Stomach (tissue), 19 donors: ENCODE data around the gene SKOR2. TPM values are rescaled to one million over a fixed set of nuclear protein-coding genes. Genes with fewer than 3 reads are reported as not detected.

ENCODE experiments used
- DNase-seq, 2 donors: peaks; one replicate each; pipeline versions ENCODE4 v3.0.0 to v3.0.0-alpha.2; 2013 to 2019
- H3K27ac ChIP-seq, 5 donors: fragments of 200-600 bp in 4 of 5; sonication (generic) in 4 of 5; one replicate each; pipeline ENCODE4 v1.5.1; 2013 to 2019; ENCODE audit warnings: mild to moderate bottlenecking in 1 of 5, moderate library complexity in 1 of 5
- H3K27me3 ChIP-seq, 3 donors: fragments of 200-600 bp; sonication (generic); one replicate each; pipeline ENCODE4 v1.5.1; 2017 to 2019; ENCODE audit warnings: mixed run types in 1 of 3
- H3K36me3 ChIP-seq, 4 donors: fragments of 200-600 bp; sonication (generic); 1 replicate in 3 of 4; 2 replicates in 1 of 4; pipeline ENCODE4 v1.5.1; 2016 to 2019
- H3K4me1 ChIP-seq, 4 donors: fragments of 200-600 bp; sonication (generic); one replicate each; pipeline ENCODE4 v1.5.1; 2016 to 2019
- H3K4me3 ChIP-seq, 4 donors: fragments of 200-600 bp; sonication (generic) in 3 of 4; one replicate each; pipeline ENCODE4 v1.5.1; 2016 to 2019; ENCODE audit warnings: mild to moderate bottlenecking in 1 of 4
- H3K9me3 ChIP-seq, 4 donors: fragments of 200-600 bp; sonication (generic); one replicate each; pipeline ENCODE4 v1.5.1; 2016 to 2019
- EP300 ChIP-seq: sonication (generic); formaldehyde crosslinking; IDR thresholded peaks from one replicate; pipeline ENCODE4 v1.6.1; 2017; ENCODE audit warnings: antibody characterized with exemption
- POLR2A ChIP-seq, 4 donors: fragments of 450-650 bp; IDR thresholded peaks; one replicate each; pipeline ENCODE4 v1.6.1; 2016; ENCODE audit warnings: antibody characterized with exemption in 4 of 4, control low read depth in 2 of 4, mild to moderate bottlenecking in 1 of 4, moderate library complexity in 1 of 4
- POLR2AphosphoS5 ChIP-seq, 3 donors: sonication (generic); formaldehyde crosslinking; IDR thresholded peaks; one replicate each; pipeline ENCODE4 v1.6.1; 2016; ENCODE audit warnings: antibody characterized with exemption in 3 of 3
- WGBS, 5 donors: extraction: QIAGEN DNeasy Blood & Tissue Kit in 3 of 5; methylation state at CpG; one replicate each; pipeline versions ENCODE4 v1.1.5 to v1.1.7; 2013 to 2018; 5-methylcytosine and 5-hydroxymethylcytosine counted together
- intact Hi-C: fragments of 100-400 bp; cut with DNase I; formaldehyde crosslinking; loops from one replicate; pipeline ENCODE4 v1.15.1; 2023; ENCODE audit warnings: low total_unique reads
- long read RNA-seq, 10 donors: transcript quantifications; one replicate each; lab custom pipeline, GENCODE V29; 2026
- polyA plus RNA-seq, 3 donors: library from polyadenylated mRNA; stranded (reverse); fragments of 200-250 nt; gene quantifications; one replicate each; pipeline ENCODE4 v1.2.3, GENCODE V29; 2013
- total RNA-seq, 5 donors: library from RNA; depleted of rRNA; stranded (reverse); fragments of >200 nt; gene quantifications; one replicate each; pipeline versions ENCODE4 v1.1.0 to v1.2.3, GENCODE V29; 2014 to 2016
- TF ChIP-seq, protein P1 (sequence below), 7 experiments: fragments of 450-650 bp in 4 of 7; fragments of 200-600 bp in 3 of 7; sonication (generic) in 3 of 7; IDR thresholded peaks; one replicate each; pipeline ENCODE4 v1.5.1; 2016 to 2019; ENCODE audit warnings: antibody characterized with exemption in 7 of 7, control low read depth in 2 of 7, mild to moderate bottlenecking in 1 of 7
- donor health status: healthy with polysubstance abuse.
- donor health status: Bipolar disorder and iron deficiency.
- donor health status: healthy.

Gene SKOR2, protein sequence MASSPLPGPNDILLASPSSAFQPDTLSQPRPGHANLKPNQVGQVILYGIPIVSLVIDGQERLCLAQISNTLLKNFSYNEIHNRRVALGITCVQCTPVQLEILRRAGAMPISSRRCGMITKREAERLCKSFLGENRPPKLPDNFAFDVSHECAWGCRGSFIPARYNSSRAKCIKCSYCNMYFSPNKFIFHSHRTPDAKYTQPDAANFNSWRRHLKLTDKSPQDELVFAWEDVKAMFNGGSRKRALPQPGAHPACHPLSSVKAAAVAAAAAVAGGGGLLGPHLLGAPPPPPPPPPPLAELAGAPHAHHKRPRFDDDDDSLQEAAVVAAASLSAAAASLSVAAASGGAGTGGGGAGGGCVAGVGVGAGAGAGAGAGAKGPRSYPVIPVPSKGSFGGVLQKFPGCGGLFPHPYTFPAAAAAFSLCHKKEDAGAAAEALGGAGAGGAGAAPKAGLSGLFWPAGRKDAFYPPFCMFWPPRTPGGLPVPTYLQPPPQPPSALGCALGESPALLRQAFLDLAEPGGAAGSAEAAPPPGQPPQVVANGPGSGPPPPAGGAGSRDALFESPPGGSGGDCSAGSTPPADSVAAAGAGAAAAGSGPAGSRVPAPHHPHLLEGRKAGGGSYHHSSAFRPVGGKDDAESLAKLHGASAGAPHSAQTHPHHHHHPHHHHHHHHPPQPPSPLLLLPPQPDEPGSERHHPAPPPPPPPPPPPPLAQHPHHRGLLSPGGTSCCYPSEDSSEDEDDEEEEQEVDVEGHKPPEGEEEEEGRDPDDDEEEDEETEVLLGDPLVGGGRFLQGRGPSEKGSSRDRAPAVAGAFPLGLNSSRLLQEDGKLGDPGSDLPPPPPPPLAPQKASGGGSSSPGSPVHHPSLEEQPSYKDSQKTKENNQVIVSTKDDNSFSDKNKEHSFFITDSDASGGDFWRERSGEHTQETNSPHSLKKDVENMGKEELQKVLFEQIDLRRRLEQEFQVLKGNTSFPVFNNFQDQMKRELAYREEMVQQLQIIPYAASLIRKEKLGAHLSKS
- total RNA-seq (not detected), polyA plus RNA-seq (not detected)
- long read RNA-seq, donor 1: 0 reads
- long read RNA-seq, donor 2: 0 reads
- long read RNA-seq, donor 3: 0 reads
- long read RNA-seq, donor 4: 0 reads
- long read RNA-seq, donor 5: 0 reads
- long read RNA-seq, donor 6: 0 reads
- long read RNA-seq, donor 7: 0 reads
- long read RNA-seq, donor 8: 0 reads
- long read RNA-seq, donor 9: 0 reads
- long read RNA-seq, donor 10: 0 reads

DNA sequence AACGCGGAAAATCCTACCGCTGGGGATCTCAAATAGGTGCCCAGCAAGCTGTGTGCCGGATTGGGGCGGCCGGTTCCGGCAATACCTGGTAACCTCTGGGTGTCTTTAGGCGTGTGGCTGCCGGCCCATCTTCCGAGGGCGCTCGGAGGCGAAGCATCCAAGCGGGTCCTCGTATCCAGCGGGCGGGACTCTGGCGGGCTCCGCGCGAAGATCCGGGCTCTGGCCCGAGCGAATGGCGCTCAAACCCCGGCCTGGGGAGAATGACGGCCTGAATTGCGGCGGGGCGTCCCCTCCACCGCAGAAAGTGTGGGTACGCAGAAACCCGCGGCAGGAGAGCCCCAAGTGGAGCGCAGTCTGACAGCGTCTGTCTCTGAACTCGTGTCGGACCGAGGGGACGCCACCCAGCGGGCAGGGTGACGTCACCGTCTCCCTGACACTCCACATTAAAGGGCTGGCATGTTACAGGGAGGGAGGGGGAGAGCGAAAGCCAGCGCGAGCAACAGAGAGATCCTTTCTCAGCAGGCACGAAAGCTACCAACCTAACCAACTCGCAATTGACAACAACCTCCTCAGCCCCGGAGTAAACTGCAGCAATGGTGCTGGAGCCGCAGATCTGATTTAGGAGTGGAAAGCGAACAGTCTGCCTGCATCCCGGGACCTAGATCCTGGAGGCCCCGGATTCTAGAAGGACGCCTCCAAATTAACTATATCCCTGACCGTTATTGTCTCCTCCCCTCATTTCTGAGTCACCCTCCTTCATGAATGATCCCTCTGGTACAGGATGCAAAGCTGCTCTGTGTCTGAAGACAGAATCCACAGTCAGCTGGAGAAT lies at the start of gene SKOR2:
TSS of gene SKOR2 (minus strand) at position 372 of the 832 bp plus-strand sequence. CDS start 2,477 bp downstream, outside the sequence.
- Histone ChIP-seq H3K4me3 (no peak within 1 kb of the TSS), H3K4me1 (peaks cover 7 to 35% (median 15%) of the 10 kb centered on the region in 4 donors), H3K36me3 (no peaks in the 10 kb centered on the region), H3K9me3 (peaks cover 0 to 28% (median 5%) of the 10 kb centered on the region in 4 donors), H3K27me3 (peaks cover 44 to 100% (median 94%) of the 10 kb centered on the region in 3 donors), H3K27ac (no peak within 1 kb of the TSS)
- no peak for TF ChIP-seq POLR2A (IDR thresholded peaks at IDR 0.05)
- TF ChIP-seq, protein P1, sequence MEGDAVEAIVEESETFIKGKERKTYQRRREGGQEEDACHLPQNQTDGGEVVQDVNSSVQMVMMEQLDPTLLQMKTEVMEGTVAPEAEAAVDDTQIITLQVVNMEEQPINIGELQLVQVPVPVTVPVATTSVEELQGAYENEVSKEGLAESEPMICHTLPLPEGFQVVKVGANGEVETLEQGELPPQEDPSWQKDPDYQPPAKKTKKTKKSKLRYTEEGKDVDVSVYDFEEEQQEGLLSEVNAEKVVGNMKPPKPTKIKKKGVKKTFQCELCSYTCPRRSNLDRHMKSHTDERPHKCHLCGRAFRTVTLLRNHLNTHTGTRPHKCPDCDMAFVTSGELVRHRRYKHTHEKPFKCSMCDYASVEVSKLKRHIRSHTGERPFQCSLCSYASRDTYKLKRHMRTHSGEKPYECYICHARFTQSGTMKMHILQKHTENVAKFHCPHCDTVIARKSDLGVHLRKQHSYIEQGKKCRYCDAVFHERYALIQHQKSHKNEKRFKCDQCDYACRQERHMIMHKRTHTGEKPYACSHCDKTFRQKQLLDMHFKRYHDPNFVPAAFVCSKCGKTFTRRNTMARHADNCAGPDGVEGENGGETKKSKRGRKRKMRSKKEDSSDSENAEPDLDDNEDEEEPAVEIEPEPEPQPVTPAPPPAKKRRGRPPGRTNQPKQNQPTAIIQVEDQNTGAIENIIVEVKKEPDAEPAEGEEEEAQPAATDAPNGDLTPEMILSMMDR (IDR thresholded peaks at IDR 0.05): no peak
- TF ChIP-seq POLR2AphosphoS5 (IDR thresholded peaks at IDR 0.05): no peak
- no peak for TF ChIP-seq EP300
- no peak for DNase-seq
- intact Hi-C loops: no loop called here
- WGBS, 5 donors: 2 to 13% (median 5%) methylated on average over 39 to 55 of the region's 55 CpGs

DNA sequence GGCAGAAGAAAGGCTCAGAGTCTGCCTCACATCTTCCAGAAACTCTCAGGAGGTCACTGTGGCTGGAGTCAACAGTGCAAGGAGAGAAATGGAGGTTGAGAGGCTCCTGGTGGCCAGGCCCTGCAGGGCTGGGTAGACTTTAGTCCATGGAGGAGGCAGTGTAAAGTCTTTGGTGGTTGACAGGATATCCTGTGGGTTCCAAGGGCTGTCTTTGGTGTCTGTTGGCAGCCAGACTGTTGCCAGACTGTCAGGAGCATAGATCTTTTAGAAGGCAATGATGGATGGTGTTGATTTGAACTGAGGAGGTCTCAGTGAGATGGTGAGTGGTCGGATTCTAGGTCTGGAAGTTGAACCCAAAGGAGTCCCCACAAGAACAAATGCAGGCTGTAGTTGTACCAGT lies 45.0 kb upstream of the SKOR2 start:
- TF ChIP-seq POLR2AphosphoS5 (IDR thresholded peaks at IDR 0.05) (no peak), POLR2A (IDR thresholded peaks at IDR 0.05) (no peak), EP300 (no peak)
- TF ChIP-seq, protein P1 (IDR thresholded peaks at IDR 0.05): no peak
- Histone ChIP-seq H3K9me3 (peaks cover 0 to 8% (median 2%) of the 10 kb centered on the region in 4 donors), H3K36me3 (no peaks in the 10 kb centered on the region), H3K4me1 (no peaks in the 10 kb centered on the region), H3K27me3 (peaks cover 0 to 12% (median 5%) of the 10 kb centered on the region in 3 donors), H3K27ac (no peak overlapping the region), H3K4me3 (no peak overlapping the region)
- no peak for DNase-seq
- intact Hi-C loops: no loop called here
- 25 to 50% (median 32%) methylated on average over 1 of the region's 1 CpG for WGBS, 5 donors

DNA sequence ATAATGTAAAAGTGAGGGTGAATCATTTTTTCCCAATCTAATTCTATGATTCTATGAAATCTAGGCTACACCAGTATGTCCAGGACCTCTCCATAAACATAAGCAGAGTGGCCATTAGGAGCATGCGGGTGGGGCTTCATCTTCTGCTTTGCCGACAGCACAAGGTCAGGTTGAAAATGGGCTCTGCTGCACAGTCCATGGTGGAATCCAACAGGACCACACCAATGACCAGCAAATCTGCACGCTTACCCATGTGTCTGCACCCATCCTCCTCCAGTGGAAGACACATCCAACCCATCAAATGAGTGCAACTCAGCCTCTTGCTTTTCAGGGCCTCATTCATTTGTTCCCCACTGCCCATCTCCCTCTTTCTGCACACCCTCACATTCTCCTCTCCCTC lies 43.3 kb upstream of the SKOR2 start:
- DNase-seq: no peak
- H3K9me3 ChIP-seq: peaks cover 0 to 4% (median 0%) of the 10 kb centered on the region in 4 donors
- TF ChIP-seq, protein P1 (IDR thresholded peaks at IDR 0.05): no peak
- TF ChIP-seq POLR2A (IDR thresholded peaks at IDR 0.05): no peak
- intact Hi-C loops: no loop called here
- no peak overlapping the region for H3K27ac ChIP-seq
- H3K27me3 ChIP-seq: peaks cover 0 to 20% (median 5%) of the 10 kb centered on the region in 3 donors
- WGBS, 5 donors: 76 to 91% (median 86%) methylated on average over 3 of the region's 3 CpGs
- no peaks in the 10 kb centered on the region for H3K36me3 ChIP-seq
- no peak overlapping the region for H3K4me3 ChIP-seq
- no peaks in the 10 kb centered on the region for H3K4me1 ChIP-seq
